AG09319 (cell line): ENCODE data around the gene RGP1.

Source experiments
- DNase-seq: peaks from one replicate; pipeline ENCODE4 v3.0.0-alpha.2; 2010; ENCODE audit warnings: low read depth; ENCODE audit errors: extremely low read depth
- TF ChIP-seq, protein P1 (sequence below): IDR thresholded peaks from 2 replicates; pipeline ENCODE4 v1.5.1; 2011; ENCODE audit warnings: low read depth, mild to moderate bottlenecking, inconsistent platforms, low read length, moderate library complexity

The RGP1 gene

DNA sequence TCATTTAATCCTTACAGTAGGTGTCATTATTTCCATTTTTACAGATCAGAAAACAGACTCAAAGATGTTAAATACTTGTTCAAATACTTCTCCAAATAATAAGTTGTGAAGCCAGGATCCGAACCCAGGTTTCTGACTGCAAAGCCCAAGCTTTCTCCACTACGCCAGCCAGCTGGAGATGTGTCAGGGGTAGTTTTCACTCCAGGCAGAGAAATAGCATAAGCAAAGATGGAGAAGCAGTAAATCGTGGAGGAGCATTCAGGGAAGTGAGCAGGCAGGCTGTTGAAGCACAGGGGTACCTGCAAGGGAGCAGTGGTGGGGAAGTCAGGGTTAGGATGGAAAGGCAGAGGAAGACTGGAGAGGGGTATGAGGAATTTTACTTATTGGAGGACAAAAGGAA is 20.0 kb upstream of the RGP1 start:
- no peak for DNase-seq
- TF ChIP-seq, protein P1, sequence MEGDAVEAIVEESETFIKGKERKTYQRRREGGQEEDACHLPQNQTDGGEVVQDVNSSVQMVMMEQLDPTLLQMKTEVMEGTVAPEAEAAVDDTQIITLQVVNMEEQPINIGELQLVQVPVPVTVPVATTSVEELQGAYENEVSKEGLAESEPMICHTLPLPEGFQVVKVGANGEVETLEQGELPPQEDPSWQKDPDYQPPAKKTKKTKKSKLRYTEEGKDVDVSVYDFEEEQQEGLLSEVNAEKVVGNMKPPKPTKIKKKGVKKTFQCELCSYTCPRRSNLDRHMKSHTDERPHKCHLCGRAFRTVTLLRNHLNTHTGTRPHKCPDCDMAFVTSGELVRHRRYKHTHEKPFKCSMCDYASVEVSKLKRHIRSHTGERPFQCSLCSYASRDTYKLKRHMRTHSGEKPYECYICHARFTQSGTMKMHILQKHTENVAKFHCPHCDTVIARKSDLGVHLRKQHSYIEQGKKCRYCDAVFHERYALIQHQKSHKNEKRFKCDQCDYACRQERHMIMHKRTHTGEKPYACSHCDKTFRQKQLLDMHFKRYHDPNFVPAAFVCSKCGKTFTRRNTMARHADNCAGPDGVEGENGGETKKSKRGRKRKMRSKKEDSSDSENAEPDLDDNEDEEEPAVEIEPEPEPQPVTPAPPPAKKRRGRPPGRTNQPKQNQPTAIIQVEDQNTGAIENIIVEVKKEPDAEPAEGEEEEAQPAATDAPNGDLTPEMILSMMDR: no peak

DNA sequence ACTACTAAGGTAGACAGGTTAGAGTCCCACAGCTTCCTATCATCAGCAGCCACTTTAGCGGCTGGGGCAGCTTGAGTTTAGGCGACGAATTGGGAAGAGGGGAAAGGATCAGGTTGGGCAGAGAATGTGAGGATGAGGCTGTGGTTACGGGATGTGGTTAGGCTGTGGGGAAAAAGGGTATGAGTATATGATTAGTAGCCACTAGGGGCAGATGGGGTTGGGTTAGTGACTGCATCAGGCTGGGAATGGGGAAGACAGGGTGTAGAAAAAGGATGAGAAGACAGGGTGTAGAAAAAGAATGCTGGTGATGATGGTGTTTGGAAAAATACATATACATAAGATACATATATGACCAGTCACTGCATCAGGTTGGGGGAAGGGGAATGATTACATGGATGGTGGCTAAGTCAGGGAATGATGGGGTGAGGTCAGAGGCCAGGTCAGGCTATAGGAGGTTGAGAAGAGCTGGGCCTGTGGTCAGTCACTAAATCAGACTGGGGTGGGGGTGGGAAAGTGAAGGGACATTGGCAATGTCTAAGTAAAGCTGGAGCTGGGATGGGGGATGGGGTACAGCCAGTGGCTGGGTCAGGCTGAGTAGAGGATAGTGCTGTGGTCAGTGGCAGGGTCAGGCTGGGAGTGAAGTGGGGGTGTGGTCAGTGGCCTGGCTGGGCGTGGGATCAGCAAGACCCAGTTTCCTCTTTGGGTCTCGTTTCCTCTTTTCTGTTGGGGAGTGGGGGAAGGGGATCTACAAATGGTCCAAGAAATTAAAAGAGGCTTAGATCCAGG is 19.2 kb upstream of the RGP1 start:
- DNase-seq: peak; percentile 65
- TF ChIP-seq, protein P1: peak; percentile 69

DNA sequence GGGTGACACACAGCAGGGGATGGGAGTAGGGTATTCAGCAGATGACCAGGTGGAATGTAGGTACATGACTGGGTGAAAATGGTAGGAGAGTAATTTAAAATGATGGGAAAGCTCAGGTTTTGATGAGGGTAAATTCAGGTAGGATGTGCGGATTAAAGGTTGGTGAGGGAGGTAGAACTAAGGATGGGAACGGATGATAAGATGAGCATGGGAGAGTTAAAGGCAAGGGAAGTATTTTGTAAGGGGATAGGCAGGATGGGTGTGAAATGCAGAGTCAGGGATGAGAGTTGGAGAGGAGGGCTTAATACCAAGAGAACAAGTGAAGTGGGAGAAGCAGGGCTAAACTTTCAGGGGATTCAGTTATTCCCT is 18.6 kb upstream of the RGP1 start:
- no peak for DNase-seq
- TF ChIP-seq, protein P1: no peak

DNA sequence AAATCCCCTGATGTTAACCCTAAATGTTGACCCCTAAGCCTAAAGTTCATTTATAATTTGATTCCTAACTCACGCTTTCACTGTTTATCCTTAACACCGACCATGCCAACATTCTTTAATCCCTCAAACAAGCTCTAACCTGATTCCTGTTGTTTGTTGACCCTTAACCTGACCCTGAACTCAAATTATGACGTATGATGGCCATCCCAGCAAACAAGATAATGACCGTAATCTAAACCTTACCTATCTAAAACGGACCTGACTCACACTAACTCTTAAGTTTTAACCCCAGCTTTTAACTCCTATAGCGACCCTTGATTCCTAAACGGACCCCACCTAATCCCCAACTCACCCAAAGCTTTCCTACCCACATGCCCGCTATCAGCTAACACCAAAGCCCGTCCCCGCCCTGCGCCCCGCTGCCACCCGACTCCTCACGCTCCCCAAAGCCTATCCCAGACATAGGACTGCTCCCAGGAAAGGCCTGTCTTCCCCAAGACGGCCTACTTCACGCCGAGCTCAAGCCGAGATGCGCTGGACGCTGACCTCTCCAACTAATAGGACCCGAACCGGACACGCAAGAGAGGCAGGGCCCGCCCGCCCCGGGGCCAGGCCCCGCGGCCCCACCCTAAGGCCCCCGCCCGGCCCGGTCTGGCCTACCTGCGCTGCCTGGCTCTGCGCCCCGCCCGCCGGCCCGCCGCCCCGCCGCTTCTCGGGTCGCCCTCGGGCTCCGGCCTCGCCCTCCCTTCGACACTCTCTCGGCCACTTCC is 17.5 kb upstream of the RGP1 start:
- DNase-seq: no peak
- TF ChIP-seq, protein P1: no peak

DNA sequence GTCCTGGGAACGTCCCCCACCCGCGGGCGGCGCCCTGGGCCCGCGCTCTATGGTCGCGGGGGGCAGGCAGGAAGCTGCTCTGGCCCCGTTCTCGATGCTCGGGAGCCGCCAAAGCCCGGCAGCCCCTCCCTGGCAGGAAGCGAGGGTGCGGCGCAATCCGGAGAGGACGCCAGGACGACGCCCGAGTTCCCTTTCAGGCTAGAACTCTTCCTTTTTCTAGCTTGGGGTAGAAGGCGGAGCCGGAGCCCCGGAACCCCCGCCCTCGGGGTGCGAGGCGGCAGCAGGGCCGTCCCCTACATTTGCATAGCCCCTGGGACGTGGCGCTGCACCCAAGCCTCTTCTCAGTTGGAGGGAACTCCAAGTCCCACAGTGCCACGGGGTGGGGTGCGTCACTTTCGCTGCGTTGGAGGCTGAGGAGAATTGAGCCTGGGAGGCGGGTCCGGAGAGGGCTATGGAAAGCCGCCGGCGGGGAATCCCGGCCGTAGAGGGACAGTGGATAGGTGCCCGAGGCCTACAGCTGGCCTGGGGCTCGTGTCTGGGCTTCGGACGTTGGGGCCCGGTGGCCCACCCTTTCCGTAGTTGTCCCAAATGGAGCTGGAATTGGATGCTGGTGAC is 16.8 kb upstream of the RGP1 start, which contains the start of the genes CREB3 and TLN1:
Gene CREB3, plus strand, starts transcription at position 482 of the 615 bp plus-strand sequence. Its CDS starts 107 bp downstream, at position 589.
Gene TLN1, minus strand, starts transcription at position 11 of the 615 bp plus-strand sequence. CDS start 6,501 bp downstream, outside the sequence.
- TF ChIP-seq, protein P1: peak; percentile 1
- DNase-seq: peak; percentile 98

DNA sequence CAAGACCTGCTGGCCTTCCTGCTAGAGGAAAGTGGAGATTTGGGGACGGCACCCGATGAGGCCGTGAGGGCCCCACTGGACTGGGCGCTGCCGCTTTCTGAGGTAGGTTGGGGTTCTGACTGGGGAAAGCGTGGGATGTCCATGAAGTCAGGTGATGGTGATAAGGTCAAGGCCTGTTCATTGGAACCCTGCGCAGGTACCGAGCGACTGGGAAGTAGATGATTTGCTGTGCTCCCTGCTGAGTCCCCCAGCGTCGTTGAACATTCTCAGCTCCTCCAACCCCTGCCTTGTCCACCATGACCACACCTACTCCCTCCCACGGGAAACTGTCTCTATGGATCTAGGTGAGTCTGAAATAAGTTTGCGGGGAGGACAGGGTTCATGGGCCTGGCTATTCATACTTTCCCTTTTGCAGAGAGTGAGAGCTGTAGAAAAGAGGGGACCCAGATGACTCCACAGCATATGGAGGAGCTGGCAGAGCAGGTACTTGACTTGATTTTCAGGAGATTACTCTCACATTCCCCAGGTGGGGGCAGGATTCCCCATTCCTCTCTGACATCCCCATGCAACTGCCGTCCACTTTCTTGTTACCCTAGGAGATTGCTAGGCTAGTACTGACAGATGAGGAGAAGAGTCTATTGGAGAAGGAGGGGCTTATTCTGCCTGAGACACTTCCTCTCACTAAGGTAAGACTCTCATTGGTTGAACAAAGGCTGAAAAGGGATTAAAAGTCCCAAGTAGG is 16.1 kb upstream of the RGP1 start:
- no peak for DNase-seq
- TF ChIP-seq, protein P1: no peak; the same call in 1 of the 2 replicates
